Activated CD4-positive, alpha-beta T cell treated with anti-CD3 and anti-CD28 coated beads, Interleukin-2, amount 10 ng/mL, durations not matched to agents 24 days and 14 days (primary cell): Measurements from ENCODE around the gene CDC42EP5. TPM values are rescaled to one million over a fixed set of nuclear protein-coding genes. Genes with fewer than 3 reads are reported as not detected.

Experiments used
- DNase-seq: peaks from one replicate; pipeline ENCODE4 v3.0.0; 2022
- H3K27ac Mint-ChIP-seq: one replicate; pipeline ENCODE4 v1.8.0; 2022; ENCODE audit warnings: mild to moderate bottlenecking, mixed read lengths
- H3K27me3 Mint-ChIP-seq: one replicate; pipeline ENCODE4 v1.8.0; 2022; ENCODE audit warnings: mixed read lengths
- H3K36me3 Mint-ChIP-seq: one replicate; pipeline ENCODE4 v1.8.0; 2022; ENCODE audit warnings: low read depth, mild to moderate bottlenecking, mixed read lengths
- H3K4me1 Mint-ChIP-seq: one replicate; pipeline ENCODE4 v1.8.0; 2021; ENCODE audit warnings: mixed read lengths
- H3K4me3 Mint-ChIP-seq: one replicate; pipeline ENCODE4 v1.8.0; 2022; ENCODE audit warnings: mild to moderate bottlenecking, moderate library complexity, mixed read lengths
- H3K9me3 Mint-ChIP-seq: one replicate; pipeline ENCODE4 v1.8.0; 2021; ENCODE audit warnings: mixed read lengths
- intact Hi-C: fragments of 100-400 bp; cut with micrococcal nuclease; formaldehyde crosslinking; loops from one replicate; pipeline ENCODE4 v1.15.1; 2023
- total RNA-seq: library from RNA; stranded (reverse); gene quantifications from 2 replicates; pipeline ENCODE4 v1.2.3, GENCODE V29; 2022

The CDC42EP5 gene
- total RNA-seq, 1 donor from 2014 or later, result 0.61 TPM

- peak; percentile 91 for DNase-seq
- peak overlapping the region; percentile 87 for H3K4me3 Mint-ChIP-seq
- intact Hi-C loops, result loop anchor here (1.0 to 10.0 kb wide), 7 partner anchors 14 to 1162 kb away; partner anchors contain the start of genes LENG8, MYADM, PPP1R12C and PPP6R1
- peaks cover 3% of the 10 kb centered on the region for H3K9me3 Mint-ChIP-seq
- H3K4me1 Mint-ChIP-seq, result peaks cover 29% of the 10 kb centered on the region
- H3K27ac Mint-ChIP-seq, result peak overlapping the region; percentile 86
- H3K27me3 Mint-ChIP-seq, result peaks cover 11% of the 10 kb centered on the region
- peaks cover 36% of the 10 kb centered on the region for H3K36me3 Mint-ChIP-seq
These were observed 10.2 kb downstream of the CDC42EP5 start for GRCh38 chr19:54462655-54463530.

GRCh38 chr19:54462047-54462654, 10.9 kb downstream of the CDC42EP5 start:
- peaks cover 29% of the 10 kb centered on the region for H3K4me1 Mint-ChIP-seq
- peaks cover 11% of the 10 kb centered on the region for H3K27me3 Mint-ChIP-seq
- peak overlapping the region; percentile 86 for H3K27ac Mint-ChIP-seq
- H3K9me3 Mint-ChIP-seq, result peaks cover 3% of the 10 kb centered on the region
- no peak for DNase-seq
- intact Hi-C loops, result loop anchor here (5.0 to 10.0 kb wide), 6 partner anchors 270 to 1163 kb away; partner anchors contain the start of genes MYADM, PPP1R12C, PPP6R1 and TSEN34
- H3K36me3 Mint-ChIP-seq, result peaks cover 38% of the 10 kb centered on the region
- H3K4me3 Mint-ChIP-seq, result peak overlapping the region; percentile 80

DNA sequence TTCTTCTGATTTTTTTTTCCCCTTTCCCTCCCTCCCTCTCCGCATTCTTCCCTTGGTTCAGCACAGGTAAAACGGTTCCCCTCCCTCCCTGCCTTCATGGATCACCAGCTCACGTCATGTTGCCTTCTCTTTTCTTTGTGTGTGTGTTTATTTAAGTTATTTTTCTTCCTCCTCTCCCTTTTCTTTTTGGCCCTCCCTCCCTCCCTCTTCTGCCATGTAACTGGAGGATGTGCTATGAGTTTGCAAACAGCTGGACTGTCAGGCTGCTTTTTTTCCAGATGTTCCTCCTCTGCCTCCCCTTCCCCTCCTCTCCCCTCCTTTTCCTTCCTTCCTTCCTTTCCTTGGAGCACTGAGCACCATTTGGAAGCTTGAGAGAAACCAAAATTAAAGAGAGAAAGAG, 11.5 kb downstream of the CDC42EP5 start:
- Mint-ChIP-seq H3K9me3 (peaks cover 3% of the 10 kb centered on the region), H3K4me3 (peak overlapping the region; percentile 80), H3K4me1 (peaks cover 29% of the 10 kb centered on the region), H3K27ac (peak overlapping the region; percentile 86), H3K36me3 (peaks cover 38% of the 10 kb centered on the region), H3K27me3 (peaks cover 11% of the 10 kb centered on the region)
- DNase-seq, result no peak
- intact Hi-C loops, result loop anchor here (5.0 to 10.0 kb wide), 6 partner anchors 269 to 1163 kb away; partner anchors contain the start of genes MYADM, PPP1R12C, PPP6R1 and TSEN34

DNA sequence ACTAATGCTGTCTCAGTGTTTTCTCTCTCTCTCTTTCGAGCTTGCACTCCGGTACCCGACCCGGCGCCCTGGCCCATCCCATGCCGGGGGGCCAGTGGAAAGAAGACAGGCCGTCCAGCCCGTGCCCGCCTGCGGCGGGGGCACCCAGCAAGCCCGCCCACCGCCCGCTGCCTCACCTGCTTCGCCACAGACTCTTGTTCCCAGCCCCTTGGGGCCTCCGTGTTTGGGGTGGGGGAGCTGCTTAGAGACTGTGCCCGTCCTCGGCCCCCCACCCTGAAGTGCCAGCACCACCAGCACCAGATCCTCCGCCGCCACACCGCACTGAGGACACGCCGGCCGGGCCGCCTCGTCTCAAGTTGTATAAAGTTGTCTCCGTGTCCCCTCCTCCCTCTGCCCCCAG, 11.9 kb downstream of the CDC42EP5 start:
- intact Hi-C loops, result loop anchor here (5.0 to 10.0 kb wide), 6 partner anchors 269 to 1164 kb away; partner anchors contain the start of genes MYADM, PPP1R12C, PPP6R1 and TSEN34
- Mint-ChIP-seq H3K4me1 (peaks cover 29% of the 10 kb centered on the region), H3K4me3 (peak overlapping the region; percentile 80), H3K9me3 (peaks cover 3% of the 10 kb centered on the region), H3K27ac (peak overlapping the region; percentile 86), H3K27me3 (peaks cover 7% of the 10 kb centered on the region), H3K36me3 (peaks cover 41% of the 10 kb centered on the region)
- DNase-seq, result no peak

GRCh38 chr19:54460230-54461005, 12.7 kb downstream of the CDC42EP5 start:
- peaks cover 47% of the 10 kb centered on the region for H3K36me3 Mint-ChIP-seq
- H3K4me1 Mint-ChIP-seq, result peaks cover 27% of the 10 kb centered on the region
- intact Hi-C loops, result loop anchor here (5.0 to 10.0 kb wide), 6 partner anchors 268 to 1164 kb away; partner anchors contain the start of genes MYADM, PPP1R12C, PPP6R1 and TSEN34
- no peak overlapping the region for H3K27ac Mint-ChIP-seq
- peaks cover 2% of the 10 kb centered on the region for H3K27me3 Mint-ChIP-seq
- H3K9me3 Mint-ChIP-seq, result peaks cover 3% of the 10 kb centered on the region
- no peak for DNase-seq
- no peak overlapping the region for H3K4me3 Mint-ChIP-seq

GRCh38 chr19:54459282-54460229, 13.5 kb downstream of the CDC42EP5 start:
- intact Hi-C loops, result loop anchor here (5.0 to 10.0 kb wide), 6 partner anchors 267 to 1165 kb away; partner anchors contain the start of genes MYADM, PPP1R12C, PPP6R1 and TSEN34
- Mint-ChIP-seq H3K36me3 (peaks cover 54% of the 10 kb centered on the region), H3K27ac (no peak overlapping the region), H3K4me1 (peaks cover 24% of the 10 kb centered on the region), H3K27me3 (no peaks in the 10 kb centered on the region), H3K9me3 (no peaks in the 10 kb centered on the region), H3K4me3 (peak overlapping the region; percentile 16)
- no peak for DNase-seq

DNA sequence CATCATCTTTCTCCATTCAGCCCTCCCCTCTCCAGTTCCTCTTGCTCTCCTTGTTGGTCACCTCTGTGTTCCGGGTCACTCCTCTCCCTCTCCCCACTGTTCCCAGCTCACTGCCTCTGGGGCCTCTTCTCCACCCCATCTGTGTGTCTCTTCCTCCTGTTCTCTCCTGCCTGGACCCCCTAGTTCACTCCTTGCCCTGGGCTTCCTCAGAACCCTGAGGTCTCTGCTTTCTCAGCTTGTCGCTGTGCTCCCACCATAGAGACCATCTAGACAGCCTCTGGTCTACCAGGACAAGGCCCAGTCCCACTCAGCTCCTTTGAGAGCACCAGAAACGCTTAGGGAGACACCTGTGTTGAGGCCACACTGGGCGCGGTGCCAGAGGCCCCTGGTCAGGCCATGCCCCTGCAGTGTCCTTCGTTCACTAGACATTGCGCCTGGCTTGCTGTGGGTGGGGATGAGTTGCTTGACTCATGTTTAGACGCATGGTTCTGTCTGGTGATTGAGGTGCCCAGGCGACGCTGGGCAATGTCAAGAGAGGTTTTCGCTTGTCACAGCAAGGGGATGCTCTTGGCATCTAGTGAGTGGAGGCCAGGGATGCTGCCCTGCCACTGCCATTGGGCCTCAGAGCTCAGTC, 14.3 kb downstream of the CDC42EP5 start:
- H3K27ac Mint-ChIP-seq, result no peak overlapping the region
- intact Hi-C loops, result no loop called here
- no peaks in the 10 kb centered on the region for H3K9me3 Mint-ChIP-seq
- DNase-seq, result no peak
- peaks cover 60% of the 10 kb centered on the region for H3K36me3 Mint-ChIP-seq
- peaks cover 19% of the 10 kb centered on the region for H3K4me1 Mint-ChIP-seq
- H3K4me3 Mint-ChIP-seq, result no peak overlapping the region
- H3K27me3 Mint-ChIP-seq, result no peaks in the 10 kb centered on the region

DNA sequence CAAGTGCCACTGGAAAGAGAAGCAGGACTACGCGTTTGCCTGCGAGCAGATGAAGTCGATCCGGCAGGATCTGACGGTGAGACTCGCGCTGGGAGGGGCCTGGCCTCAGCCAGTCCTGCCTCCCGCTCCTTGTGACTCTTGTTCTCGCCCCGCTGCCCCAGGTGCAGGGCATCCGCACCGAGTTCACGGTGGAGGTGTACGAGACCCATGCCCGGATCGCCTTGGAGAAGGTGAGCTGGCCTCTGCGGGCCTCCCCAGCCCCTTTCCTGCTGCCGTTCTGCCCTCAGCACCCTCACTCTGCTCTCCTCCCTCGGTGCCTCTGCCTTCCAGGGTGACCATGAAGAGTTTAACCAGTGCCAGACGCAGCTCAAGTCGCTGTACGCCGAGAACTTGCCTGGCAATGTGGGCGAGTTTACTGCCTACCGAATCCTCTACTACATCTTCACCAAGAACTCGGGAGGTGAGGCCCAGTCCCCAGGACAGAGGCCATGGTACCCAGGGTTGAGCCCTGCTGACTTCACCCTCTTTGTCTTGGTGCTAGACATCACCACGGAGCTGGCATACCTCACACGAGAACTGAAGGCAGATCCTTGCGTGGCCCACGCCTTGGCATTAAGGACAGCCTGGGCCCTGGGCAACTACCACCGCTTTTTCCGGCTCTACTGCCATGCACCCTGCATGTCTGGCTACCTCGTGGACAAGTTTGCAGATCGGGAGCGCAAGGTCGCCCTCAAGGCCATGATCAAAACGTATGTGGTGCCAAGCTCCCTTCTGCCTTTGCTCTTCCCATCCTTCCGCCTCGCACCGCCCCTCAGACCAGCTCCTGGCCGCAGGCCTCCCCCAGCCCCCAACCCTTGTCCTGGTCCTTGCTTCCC, 15.1 kb downstream of the CDC42EP5 start:
- no peak overlapping the region for H3K27ac Mint-ChIP-seq
- intact Hi-C loops, result no loop called here
- H3K27me3 Mint-ChIP-seq, result no peaks in the 10 kb centered on the region
- H3K36me3 Mint-ChIP-seq, result peaks cover 65% of the 10 kb centered on the region
- H3K4me1 Mint-ChIP-seq, result peaks cover 20% of the 10 kb centered on the region
- DNase-seq, result no peak
- no peaks in the 10 kb centered on the region for H3K9me3 Mint-ChIP-seq
- no peak overlapping the region for H3K4me3 Mint-ChIP-seq

- no peak for DNase-seq
- no peaks in the 10 kb centered on the region for H3K27me3 Mint-ChIP-seq
- peaks cover 70% of the 10 kb centered on the region for H3K36me3 Mint-ChIP-seq
- H3K9me3 Mint-ChIP-seq, result no peaks in the 10 kb centered on the region
- H3K27ac Mint-ChIP-seq, result no peak overlapping the region
- intact Hi-C loops, result no loop called here
- H3K4me3 Mint-ChIP-seq, result no peak overlapping the region
- peaks cover 15% of the 10 kb centered on the region for H3K4me1 Mint-ChIP-seq
These were observed 16.4 kb downstream of the CDC42EP5 start for GRCh38 chr19:54456423-54457373.

- H3K9me3 Mint-ChIP-seq, result no peaks in the 10 kb centered on the region
- H3K36me3 Mint-ChIP-seq, result peaks cover 71% of the 10 kb centered on the region
- no peak overlapping the region for H3K27ac Mint-ChIP-seq
- H3K4me3 Mint-ChIP-seq, result no peak overlapping the region
- H3K27me3 Mint-ChIP-seq, result no peaks in the 10 kb centered on the region
- DNase-seq, result no peak
- peaks cover 17% of the 10 kb centered on the region for H3K4me1 Mint-ChIP-seq
- intact Hi-C loops, result no loop called here
These were observed 17.2 kb downstream of the CDC42EP5 start for GRCh38 chr19:54455786-54456422.
